Posterior vena cava (tissue), 2 donors: ENCODE measurements around the gene EPB41L1. TPM values are rescaled to one million over a fixed set of nuclear protein-coding genes. Genes with fewer than 3 reads are reported as not detected.

Experiments
- total RNA-seq, 2 donors: library from RNA; stranded (reverse); fragmentation: NEBNext Ultra II Directional; extraction: Animal tissue kit (Norgen Biotek cat#: 25700); gene quantifications; one replicate each; pipeline ENCODE4 v1.2.1, GENCODE V29; 2021
- donor health status: DM: yes; HTN: yes; CAD: no.
- donor health status: DM: yes; HTN: yes; CAD: no.

Gene EPB41L1
- total RNA-seq, 2 donors from 2014 or later = 39.3 to 58.2 TPM

Other genes with a start within 250 kb of the EPB41L1 start
- gene SCAND1, start 200.2 kb upstream of the EPB41L1 start, total RNA-seq = 10 to 100 TPM; 35.5 to 43.6 TPM
- 1 to 10 TPM; 2.0 to 2.3 TPM for gene CNBD2, start 186.2 kb upstream of the EPB41L1 start, total RNA-seq
- 10 to 100 TPM; 20.4 to 21.4 TPM for gene AAR2, start 81.7 kb downstream of the EPB41L1 start, total RNA-seq
- gene DLGAP4, start 151.6 kb downstream of the EPB41L1 start, total RNA-seq = 100 to 1,000 TPM; 116 to 141 TPM